BJ (cell line): ENCODE measurements around the gene SPN. TPM values are rescaled to one million over a fixed set of nuclear protein-coding genes. Genes with fewer than 3 reads are reported as not detected.
"Not testable (repeated sequence)": the region's sequence is repeated elsewhere in the genome, so short reads cannot be mapped to it uniquely, and the experiment has no call there.

ENCODE experiments used
- CTCF ChIA-PET: fragments of 350-600 bp; formaldehyde crosslinking; extraction: SDS; loops from one replicate; lab custom pipeline; 2021; ENCODE audit warnings: antibody characterized with exemption, inconsistent platforms; lab: Yijun Ruan, JAX
- POLR2A ChIA-PET: fragments of 300-600 bp; sonication (Branson Sonifier 250); formaldehyde crosslinking; extraction: SDS; loops from one replicate; lab custom pipeline; 2021; ENCODE audit warnings: antibody characterized with exemption; lab: Charles Lee
- DNase-seq: peaks from one replicate; pipeline ENCODE4 v3.0.0-alpha.2; 2011; ENCODE audit warnings: low read depth
- H3K27me3 ChIP-seq: 2 replicates; pipeline ENCODE4 v1.6.0; 2011; ENCODE audit warnings: low read length; ENCODE audit not compliant: control insufficient read depth, insufficient read depth
- H3K36me3 ChIP-seq: 2 replicates; pipeline ENCODE4 v1.5.1; 2011; ENCODE audit warnings: low read length; ENCODE audit not compliant: control insufficient read depth, insufficient read depth
- H3K4me3 ChIP-seq: 2 replicates; pipeline ENCODE4 v1.5.1; 2011; ENCODE audit warnings: low read depth, mild to moderate bottlenecking, control low read depth, low read length
- CTCF ChIP-seq: IDR thresholded peaks from 2 replicates; pipeline ENCODE4 v1.5.1; 2011; ENCODE audit warnings: low read depth, mild to moderate bottlenecking, control low read depth, inconsistent platforms, low read length, moderate library complexity; ENCODE audit not compliant: insufficient read depth
- polyA plus RNA-seq: library from polyadenylated mRNA; depleted of rRNA; stranded (reverse); fragments of >200 nt; gene quantifications from 2 replicates; pipeline ENCODE4 v1.2.3, GENCODE V29; 2011

Gene SPN
- polyA plus RNA-seq, 1 experiment, result not detected

GRCh38 chr16:29662000-29662728 lies 883 bp upstream of the SPN start:
- Histone ChIP-seq H3K36me3 (no peaks in the 10 kb centered on the region), H3K27me3 (peaks cover 2% of the 10 kb centered on the region; the same call in 1 of the 2 replicates), H3K4me3 (no peak overlapping the region)
- ChIA-PET POLR2A (no interaction called here), CTCF (no interaction called here)
- DNase-seq, result no peak
- no peak for TF ChIP-seq CTCF

DNA sequence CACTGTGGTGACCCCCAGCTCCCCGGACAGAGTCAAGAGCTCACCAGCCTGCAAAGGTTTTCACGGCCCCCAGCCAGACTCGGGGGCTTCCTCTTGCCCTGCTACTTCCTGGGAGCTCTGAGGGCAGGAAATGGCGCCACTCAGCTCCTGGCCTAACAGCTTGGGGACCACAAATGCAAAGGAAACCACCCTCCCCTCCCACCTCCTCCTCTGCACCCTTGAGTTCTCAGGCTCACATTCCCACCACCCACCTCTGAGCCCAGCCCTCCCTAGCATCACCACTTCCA lies 375 bp upstream of the SPN start:
- POLR2A ChIA-PET, result no interaction called here
- Histone ChIP-seq H3K36me3 (no peaks in the 10 kb centered on the region), H3K27me3 (peaks cover 2% of the 10 kb centered on the region; the same call in 1 of the 2 replicates), H3K4me3 (no peak overlapping the region)
- no peak for TF ChIP-seq CTCF
- CTCF ChIA-PET, result no interaction called here
- DNase-seq, result no peak

DNA sequence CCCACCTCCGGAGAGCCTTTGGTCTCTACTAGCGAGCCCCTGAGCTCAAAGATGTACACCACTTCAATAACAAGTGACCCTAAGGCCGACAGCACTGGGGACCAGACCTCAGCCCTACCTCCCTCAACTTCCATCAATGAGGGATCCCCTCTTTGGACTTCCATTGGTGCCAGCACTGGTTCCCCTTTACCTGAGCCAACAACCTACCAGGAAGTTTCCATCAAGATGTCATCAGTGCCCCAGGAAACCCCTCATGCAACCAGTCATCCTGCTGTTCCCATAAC lies 702 bp downstream of the SPN start:
- POLR2A ChIA-PET, result no interaction called here
- DNase-seq, result no peak

GRCh38 chr16:29664091-29664921 lies 1.3 kb downstream of the SPN start:
- TF ChIP-seq CTCF, result no peak
- POLR2A ChIA-PET, result no interaction called here
- peaks cover 2% of the 10 kb centered on the region; the same call in 1 of the 2 replicates for H3K27me3 ChIP-seq
- DNase-seq, result no peak
- CTCF ChIA-PET, result interaction anchor here (0.6 kb wide), 1 partner anchor 24 kb away, joined by 3 read pairs; no protein-coding TSS in a partner anchor
- H3K4me3 ChIP-seq, result no peak overlapping the region
- H3K36me3 ChIP-seq, result no peaks in the 10 kb centered on the region

More for the DNA sequence above, 702 bp downstream of the SPN start:
- H3K36me3 ChIP-seq, result no peaks in the 10 kb centered on the region
- CTCF ChIA-PET, result interaction anchor here (0.6 kb wide), 1 partner anchor 23 kb away, joined by 3 read pairs; no protein-coding TSS in a partner anchor
- no peak for TF ChIP-seq CTCF
- H3K4me3 ChIP-seq, result no peak overlapping the region
- H3K27me3 ChIP-seq, result peaks cover 2% of the 10 kb centered on the region; the same call in 1 of the 2 replicates

GRCh38 chr16:29665294-29666077 lies 2.4 kb downstream of the SPN start:
- ChIA-PET POLR2A (no interaction called here), CTCF (interaction anchor here (1.0 kb wide), 1 partner anchor 18 kb away, joined by 3 read pairs; no protein-coding TSS in a partner anchor)
- Histone ChIP-seq H3K27me3 (peaks cover 2% of the 10 kb centered on the region; the same call in 1 of the 2 replicates), H3K4me3 (no peak overlapping the region), H3K36me3 (no peaks in the 10 kb centered on the region)
- no peak for DNase-seq
- TF ChIP-seq CTCF, result no peak

DNA sequence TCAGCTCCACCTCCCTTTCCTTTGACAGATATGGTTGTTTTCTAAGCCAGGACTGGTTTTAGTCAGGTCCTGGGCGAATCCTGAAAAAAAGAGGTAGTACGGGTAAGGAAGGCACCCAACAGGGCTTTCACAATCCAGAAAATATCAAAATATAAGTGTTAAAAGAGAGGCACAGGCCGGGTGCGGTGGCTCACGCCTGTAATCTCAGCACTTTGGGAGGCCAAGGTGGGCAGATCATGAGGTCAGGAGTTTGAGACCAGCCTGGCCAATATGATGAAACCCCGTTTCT lies 4.2 kb downstream of the SPN start:
- CTCF ChIA-PET, result interaction anchor here (0.7 kb wide), 1 partner anchor 8 kb away, joined by 3 read pairs; no protein-coding TSS in a partner anchor
- H3K27me3 ChIP-seq, H3K4me3 ChIP-seq, H3K36me3 ChIP-seq, DNase-seq, POLR2A ChIA-PET: not testable (repeated sequence)
